NB4 (cell line): Measurements from ENCODE around the gene RPS26.

Experiments
- CTCF ChIP-seq: IDR thresholded peaks from one replicate; pipeline ENCODE4 v1.5.1; 2012; ENCODE audit warnings: low read depth, low read length
- MYC ChIP-seq: IDR thresholded peaks from 2 replicates; pipeline ENCODE4 v1.6.1; 2011; ENCODE audit warnings: low read depth, low read length
- POLR2A ChIP-seq: IDR thresholded peaks from 2 replicates; pipeline ENCODE4 v1.6.1; 2011; ENCODE audit warnings: mild to moderate bottlenecking; ENCODE audit not compliant: insufficient read length; ENCODE audit errors: extremely low read depth
- TF ChIP-seq, protein P1 (sequence below): IDR thresholded peaks from 2 replicates; pipeline ENCODE4 v1.6.1; 2011; ENCODE audit warnings: low read depth, low read length

DNA sequence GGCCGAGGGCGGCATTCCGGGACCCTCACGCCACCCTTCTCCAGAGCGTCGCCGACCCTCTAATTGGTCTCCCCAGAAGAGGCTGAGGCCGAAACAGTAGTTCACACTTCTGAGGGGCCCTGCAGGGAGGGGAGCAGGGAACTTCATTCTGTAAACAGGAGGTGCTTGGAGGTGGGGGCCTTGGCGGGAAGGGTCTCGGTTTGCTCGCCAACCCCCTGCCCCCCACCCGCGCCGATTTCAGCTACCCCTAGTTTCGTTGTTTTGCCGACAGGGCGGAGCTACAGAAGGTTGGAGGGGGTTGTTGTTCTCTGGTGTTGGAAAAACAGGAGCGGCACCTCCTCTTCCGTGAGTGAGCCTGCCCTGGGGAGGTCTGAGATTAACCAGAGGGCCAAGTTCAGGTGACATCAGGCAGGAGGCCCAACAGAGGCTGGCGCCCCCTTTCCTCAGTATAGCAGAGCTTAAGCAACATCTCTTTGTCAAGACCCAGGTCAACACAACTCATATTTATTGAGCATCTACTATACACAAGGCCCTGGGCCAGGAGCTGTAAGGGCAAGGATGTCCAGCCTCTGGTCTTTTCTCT, 38.9 kb downstream of the RPS26 start:
- TF ChIP-seq CTCF = no peak
- TF ChIP-seq, protein P1, sequence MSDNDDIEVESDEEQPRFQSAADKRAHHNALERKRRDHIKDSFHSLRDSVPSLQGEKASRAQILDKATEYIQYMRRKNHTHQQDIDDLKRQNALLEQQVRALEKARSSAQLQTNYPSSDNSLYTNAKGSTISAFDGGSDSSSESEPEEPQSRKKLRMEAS = no peak
- TF ChIP-seq POLR2A = no peak
- no peak for TF ChIP-seq MYC
